ENCODE results near the gene DLEU7.

DLEU7 gene

GRCh38 chr13:50800091-50800739 lies 43.3 kb downstream of the DLEU7 start:
- DNase-seq (ENCODE audit: low read depth in 2 of 2): peak in 1 of 2 donors; percentile 36
- no peak for TF ChIP-seq CTCF (IDR thresholded peaks at IDR 0.05; ENCODE audit: low read depth, low read length)
- no peak overlapping the region for H3K4me3 ChIP-seq (replicated peaks in 1 of 2; ENCODE audit: low read depth in 2 of 2, low read length in 2 of 2)

GRCh38 chr13:50798923-50799322 lies 44.6 kb downstream of the DLEU7 start:
- peak in 1 of 2 donors; percentile 52 for DNase-seq (ENCODE audit: low read depth in 2 of 2)
- no peak overlapping the region for H3K4me3 ChIP-seq (replicated peaks in 1 of 2; ENCODE audit: low read depth in 2 of 2, low read length in 2 of 2)
- no peak for TF ChIP-seq CTCF (IDR thresholded peaks at IDR 0.05; ENCODE audit: low read depth, low read length)

GRCh38 chr13:50797091-50797490 lies 46.4 kb downstream of the DLEU7 start:
- no peak overlapping the region for H3K4me3 ChIP-seq (replicated peaks in 1 of 2; ENCODE audit: low read depth in 2 of 2, low read length in 2 of 2)
- peak; percentile 8 to 20 for DNase-seq (ENCODE audit: low read depth in 2 of 2)
- no peak for TF ChIP-seq CTCF (IDR thresholded peaks at IDR 0.05; ENCODE audit: low read depth, low read length)

GRCh38 chr13:50796463-50796862 lies 47.0 kb downstream of the DLEU7 start:
- DNase-seq (ENCODE audit: low read depth in 2 of 2): no peak
- no peak overlapping the region for H3K4me3 ChIP-seq (replicated peaks in 1 of 2; ENCODE audit: low read depth in 2 of 2, low read length in 2 of 2)
- TF ChIP-seq CTCF (IDR thresholded peaks at IDR 0.05; ENCODE audit: low read depth, low read length): no peak

GRCh38 chr13:50794226-50794625 lies 49.3 kb downstream of the DLEU7 start:
- no peak overlapping the region for H3K4me3 ChIP-seq (replicated peaks in 1 of 2; ENCODE audit: low read depth in 2 of 2, low read length in 2 of 2)
- no peak for TF ChIP-seq CTCF (IDR thresholded peaks at IDR 0.05; ENCODE audit: low read depth, low read length)
- DNase-seq (ENCODE audit: low read depth in 2 of 2): no peak

GRCh38 chr13:50793026-50793425 lies 50.5 kb downstream of the DLEU7 start:
- no peak overlapping the region for H3K4me3 ChIP-seq (replicated peaks in 1 of 2; ENCODE audit: low read depth in 2 of 2, low read length in 2 of 2)
- DNase-seq (ENCODE audit: low read depth in 2 of 2): no peak
- no peak for TF ChIP-seq CTCF (IDR thresholded peaks at IDR 0.05; ENCODE audit: low read depth, low read length)
